SIG-M5 (cell line): ENCODE measurements around the gene ARMC10.
"Not testable (repeated sequence)": the region's sequence is repeated elsewhere in the genome, so short reads cannot be mapped to it uniquely, and the experiment has no call there.

Experiments used
- DNase-seq: peaks from one replicate; lab custom pipeline; 2025; lab: John Stamatoyannopoulos, UW

The ARMC10 gene

DNA sequence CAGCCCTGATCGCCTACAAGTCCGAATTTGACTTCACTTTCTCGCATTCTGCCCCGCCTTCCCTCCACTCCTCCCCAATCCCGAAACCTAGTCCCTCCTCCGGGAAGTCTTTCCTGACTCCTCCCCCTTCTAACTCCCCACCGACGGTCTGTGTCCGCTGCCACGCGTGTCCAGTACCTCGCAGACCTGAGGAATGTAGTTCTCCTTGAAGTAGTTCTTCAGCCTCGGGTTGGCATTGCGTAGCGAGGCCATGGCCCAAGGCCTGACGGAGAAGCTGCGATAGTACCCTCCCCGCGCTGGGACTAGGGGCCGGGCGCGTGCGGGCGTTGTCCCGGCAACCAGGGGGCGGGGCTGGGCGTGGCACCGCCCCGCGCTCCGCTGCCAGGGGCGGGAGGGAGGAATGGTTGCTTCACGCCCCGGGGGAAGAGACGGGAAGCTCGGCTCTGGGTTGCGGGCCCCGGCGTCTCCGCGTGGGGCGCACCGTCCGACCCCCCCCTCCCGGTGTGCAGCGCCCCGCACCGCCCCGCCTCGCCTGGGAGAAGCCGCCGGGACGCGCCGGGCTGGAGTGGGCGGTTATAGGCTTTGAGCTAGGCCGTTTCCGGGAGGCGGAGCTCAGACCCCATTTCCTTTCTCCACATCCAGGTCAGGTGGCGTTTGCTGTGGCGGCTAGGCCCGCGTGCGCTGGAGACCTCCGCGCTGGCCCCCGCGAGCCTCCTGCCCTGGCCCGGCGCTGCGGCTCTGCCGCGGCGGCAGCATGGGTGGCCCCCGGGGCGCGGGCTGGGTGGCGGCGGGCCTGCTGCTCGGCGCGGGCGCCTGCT is at the start of gene ARMC10, which contains the start of gene FBXL13:
ARMC10 (plus strand) TSS at position 622 of the 818 bp plus-strand sequence; CDS start at position 755, 133 bp downstream.
FBXL13 (minus strand) TSS at position 278 of the 818 bp plus-strand sequence.
- DNase-seq, result peak; percentile 42

DNA sequence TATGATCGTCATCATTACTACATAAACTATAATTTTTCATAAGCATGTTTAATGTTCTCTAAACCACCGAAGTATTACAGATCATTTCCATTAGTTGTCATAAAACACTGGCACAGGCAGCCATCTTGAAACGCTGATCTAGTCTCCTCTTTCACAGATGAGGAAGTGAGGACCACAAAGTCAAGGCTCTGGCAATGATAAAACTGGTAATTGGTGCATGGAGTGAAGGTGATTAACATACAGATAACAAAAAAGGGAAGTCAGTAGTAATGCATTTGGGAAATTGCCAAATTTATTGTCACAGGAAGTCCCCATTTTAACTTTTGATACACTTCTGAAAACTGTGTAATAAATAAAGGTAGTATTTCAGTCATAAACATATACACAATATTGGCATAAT is 49.6 kb upstream of the ARMC10 start:
- peak; percentile 24 for DNase-seq

DNA sequence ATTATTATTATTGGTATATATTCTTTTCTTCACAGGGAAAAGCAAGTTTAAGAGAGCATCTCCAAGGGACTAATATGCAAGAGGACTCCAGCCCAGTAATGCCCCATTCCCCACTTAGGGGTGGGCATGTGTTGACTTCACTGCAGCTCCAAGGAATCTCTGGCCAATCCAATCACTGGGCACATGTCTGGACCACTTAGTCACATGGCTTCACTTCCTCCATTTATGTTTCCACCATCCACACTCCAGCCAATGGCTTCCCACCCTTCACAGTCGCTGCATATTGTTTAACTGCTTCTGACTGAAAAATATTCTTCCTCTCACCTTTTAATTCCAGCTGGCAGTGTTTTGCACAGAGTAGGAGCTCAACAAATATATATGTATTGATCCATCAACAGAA is 43.9 kb upstream of the ARMC10 start:
- DNase-seq, result no peak

DNA sequence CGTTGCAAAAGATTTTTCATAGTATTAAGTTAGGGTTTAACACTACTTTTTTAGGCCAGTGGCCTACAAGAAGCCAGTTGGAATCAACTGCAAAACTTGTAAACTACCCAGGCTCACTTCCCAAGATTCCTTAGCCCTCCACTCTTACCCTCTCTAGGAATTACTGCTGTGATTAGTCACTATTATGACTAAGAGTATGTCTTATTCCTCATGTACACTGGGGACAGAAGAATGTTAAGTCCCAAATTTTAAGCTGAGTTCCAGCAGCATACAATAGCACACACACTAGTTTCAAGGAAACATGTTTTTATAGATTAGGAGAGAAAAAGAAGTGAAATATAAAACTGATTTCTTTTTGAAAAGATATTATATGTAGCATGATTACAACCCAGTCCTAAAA is 43.2 kb upstream of the ARMC10 start:
- DNase-seq, result no peak

DNA sequence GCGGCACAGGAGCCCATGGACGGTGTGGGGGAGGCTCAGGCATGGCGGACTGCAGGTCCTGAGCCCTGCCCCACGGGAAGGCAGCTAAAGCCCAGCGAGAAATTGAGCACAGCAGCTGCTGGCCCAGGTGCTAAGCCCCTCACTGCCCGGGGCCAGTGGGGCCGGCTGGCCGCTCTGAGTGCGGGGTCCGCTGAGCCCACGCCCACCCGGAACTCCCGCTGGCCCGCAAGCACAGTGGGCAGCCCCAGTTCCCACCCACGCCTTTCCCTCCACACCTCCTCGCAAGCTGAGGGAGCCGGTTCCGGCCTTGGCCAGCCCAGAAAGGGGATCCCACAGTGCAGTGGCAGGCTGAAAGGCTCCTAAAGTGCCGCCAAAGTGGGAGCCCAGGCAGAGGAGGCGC is 40.6 kb upstream of the ARMC10 start:
- DNase-seq, result not testable (repeated sequence)

DNA sequence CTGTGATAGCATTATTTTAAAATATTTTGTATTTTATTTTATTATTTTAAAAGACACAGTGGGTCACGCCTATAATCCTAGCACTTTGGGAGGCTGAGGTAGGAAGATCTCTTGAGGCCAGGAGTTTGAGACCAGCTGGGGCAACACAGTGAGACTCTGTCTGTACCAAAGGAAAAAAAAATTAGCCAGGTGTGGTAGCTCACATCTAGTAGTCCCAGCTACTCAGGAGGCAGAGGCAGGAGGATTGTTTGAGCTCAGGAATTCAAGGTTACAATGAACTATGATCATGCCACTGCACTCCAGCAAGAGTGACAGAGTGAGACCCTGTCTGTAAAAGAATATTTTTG is 37.5 kb upstream of the ARMC10 start:
- no peak for DNase-seq

DNA sequence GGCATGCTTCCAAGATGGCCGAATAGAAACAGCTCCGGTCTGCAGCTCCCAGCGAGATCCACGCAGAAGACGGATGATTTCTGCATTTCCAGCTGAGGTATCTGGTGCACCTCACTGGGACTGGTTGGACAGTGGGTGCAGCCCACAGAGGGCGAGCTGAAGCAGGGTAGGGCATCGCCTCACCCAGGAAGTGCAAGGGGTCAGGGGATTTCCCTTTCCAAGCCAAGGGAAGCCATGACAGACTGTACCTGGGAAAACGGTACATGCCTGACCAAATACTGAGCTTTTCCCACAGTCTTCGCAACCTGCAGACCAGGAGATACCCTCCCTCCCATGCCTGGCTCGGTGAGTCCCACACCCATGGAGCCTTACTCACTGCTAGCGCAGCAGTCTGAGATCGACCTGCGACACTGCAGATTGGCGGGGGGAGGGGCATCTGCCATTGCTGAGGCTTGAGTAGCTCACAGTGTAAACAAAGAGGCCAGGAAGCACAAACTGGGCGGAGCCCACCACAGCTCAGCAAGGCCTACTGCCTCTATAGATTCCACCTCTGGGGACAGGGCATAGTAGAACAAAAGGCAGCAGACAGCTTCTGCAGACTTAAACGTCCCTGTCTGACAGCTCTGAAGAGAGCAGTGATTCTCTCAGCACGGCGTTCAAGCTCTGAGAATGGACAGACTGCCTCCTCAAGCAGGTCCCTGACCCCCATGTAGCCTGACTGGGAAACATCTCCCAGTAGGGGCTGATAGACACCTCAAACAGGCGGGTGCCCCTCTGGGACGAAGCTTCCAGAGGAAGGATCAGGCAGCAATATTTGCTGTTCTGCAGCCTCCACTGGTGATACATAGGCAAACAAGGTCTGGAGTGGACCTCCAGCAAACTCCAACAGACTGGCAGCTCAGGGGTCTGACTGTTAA is 36.9 kb upstream of the ARMC10 start:
- DNase-seq, result not testable (repeated sequence)

DNA sequence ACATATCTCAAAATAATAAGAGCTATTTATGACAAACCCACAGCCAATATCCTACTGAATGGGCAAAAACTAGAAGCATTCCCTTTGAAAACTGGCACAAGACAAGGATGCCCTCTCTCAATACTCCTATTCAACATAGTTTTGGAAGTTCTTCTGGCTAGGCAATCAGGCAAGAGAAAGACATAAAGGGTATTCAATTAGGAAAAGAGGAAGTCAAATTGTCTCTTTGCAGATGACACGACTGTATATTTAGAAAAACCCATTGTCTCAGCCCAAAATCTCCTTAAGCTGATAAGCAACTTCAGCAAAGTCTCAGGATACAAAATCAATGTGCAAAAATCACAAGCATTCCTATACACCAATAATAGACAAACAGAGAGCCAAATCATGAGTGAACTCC is 33.1 kb upstream of the ARMC10 start:
- DNase-seq, result not testable (repeated sequence)

DNA sequence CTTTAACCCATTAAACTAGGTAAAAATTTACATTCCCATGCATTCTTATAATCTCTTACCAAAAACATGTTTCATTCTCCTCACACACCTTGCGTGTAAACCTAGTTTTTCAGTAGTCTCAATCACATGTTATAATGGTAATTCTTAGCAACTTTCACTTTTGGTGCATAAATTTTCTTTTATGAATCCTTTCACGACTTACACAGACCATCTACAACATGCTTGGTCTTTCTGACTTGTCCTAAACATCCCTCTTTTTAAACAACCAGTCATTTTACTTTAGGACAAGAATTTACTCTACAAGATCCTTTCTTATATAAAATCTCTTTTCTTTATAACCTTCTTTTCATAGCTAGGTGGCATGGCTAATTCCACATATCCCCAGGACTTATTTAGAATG is 26.1 kb upstream of the ARMC10 start:
- DNase-seq, result no peak

DNA sequence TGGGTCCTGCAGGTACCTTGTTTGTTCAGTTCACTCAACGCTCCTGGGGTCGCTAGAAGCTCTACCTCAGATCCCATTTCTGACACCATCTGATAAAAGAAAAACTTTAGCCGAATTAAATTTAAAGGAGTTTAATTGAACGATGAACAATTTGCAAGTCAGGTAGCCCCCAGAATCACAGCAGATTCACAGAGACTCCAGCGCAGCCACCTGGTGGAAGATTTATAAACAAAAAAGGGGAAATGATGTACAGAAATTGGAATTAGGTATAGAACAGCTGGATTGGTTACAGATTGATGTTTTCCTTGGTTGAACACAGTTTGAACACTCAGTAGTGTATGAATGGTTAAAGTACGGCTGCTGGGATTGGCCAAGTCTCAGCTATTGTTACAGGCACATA is 23.4 kb upstream of the ARMC10 start:
- DNase-seq, result no peak

DNA sequence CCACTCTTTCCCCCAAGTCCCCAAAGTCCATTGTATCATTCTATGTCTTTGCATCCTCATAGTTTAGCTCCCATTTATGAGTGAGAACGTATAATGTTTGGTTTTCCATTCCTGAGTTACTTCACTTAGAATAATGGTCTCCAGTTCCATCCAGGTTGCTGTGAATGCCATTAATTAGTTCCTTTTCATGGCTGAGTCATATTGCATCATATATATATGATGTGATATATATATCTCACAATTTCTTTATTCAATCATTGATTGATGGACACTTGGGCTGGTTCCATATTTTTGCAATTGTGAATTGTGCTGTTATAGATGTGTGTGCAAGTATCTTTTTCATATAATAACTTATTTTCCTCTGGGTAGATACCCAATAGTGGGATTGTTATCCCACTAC is 18.9 kb upstream of the ARMC10 start:
- not testable (repeated sequence) for DNase-seq

DNA sequence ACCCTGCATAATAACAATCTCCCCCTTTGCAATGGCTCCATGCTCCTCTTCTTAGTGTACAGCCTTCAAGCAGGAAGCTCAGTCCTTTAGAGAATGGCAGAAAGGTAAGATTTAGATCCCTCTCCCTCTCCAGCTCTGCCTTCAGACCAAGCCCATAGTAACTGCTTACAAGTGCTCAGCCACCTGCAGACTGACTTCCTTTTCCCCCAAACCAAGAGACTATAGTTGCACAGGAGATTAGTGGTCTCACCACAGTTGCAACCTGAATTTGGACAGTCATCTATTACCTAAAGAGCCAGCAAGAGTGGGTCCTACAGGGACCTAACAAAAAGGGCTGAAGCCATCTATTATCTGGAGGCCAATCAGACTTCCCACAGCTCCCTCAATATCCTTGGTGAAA is 16.8 kb upstream of the ARMC10 start:
- no peak for DNase-seq

DNA sequence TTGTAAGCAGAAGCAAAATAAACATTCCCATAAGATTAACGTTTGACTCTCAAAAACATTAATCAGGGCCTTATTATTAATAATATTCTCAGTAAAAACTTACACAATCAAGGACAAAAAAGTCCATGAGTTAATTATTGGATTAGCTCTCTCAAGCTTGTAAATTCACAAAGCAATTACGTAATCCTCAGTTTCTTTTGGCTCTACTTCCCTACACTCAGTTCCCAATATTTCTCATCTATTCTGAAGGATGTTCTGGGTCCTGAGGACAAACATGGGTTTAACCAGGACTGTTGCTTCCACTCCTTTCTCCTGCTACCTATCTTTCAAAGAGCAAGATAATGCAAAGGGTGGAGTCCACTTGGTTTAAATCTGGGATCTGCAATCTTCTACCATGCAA is 15.5 kb upstream of the ARMC10 start:
- no peak for DNase-seq

DNA sequence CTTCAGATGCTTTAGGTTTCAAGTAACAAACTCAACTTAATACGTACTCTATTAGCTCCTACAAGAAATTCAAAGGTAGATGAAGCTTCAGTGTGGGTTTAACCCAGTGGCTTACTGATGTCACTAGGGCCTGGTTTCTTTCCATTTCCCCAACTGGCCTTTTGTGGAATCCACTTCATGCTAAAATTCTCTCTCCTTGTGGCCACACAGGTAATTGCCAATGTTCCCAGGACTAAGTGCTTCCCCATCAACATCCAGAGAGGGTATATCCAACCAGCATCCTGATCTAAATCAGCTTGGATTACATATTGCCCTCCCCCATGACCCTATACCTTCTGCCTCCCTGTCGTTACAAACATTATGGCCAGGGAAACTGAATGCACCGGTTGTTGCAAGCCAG is 11.0 kb upstream of the ARMC10 start:
- no peak for DNase-seq

DNA sequence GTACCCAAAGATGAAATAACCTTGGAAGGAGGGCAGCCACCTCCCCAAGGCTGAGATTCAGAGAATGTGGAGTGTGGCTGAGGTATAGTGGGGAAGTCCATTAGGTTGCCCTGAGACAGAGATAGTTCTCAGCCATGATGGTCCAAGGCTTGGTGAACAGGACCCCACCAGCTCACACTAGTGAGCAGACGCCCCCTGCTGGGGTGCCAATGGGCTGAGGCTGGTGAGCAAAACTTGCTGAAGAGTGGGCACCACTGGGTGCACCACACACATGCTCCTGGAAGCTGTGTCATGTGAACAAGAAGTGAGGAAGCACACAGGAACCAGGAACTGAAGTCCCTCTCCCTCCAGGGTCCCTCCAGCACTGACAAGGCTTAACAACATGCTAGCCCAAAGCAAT is 9.3 kb upstream of the ARMC10 start:
- no peak for DNase-seq

DNA sequence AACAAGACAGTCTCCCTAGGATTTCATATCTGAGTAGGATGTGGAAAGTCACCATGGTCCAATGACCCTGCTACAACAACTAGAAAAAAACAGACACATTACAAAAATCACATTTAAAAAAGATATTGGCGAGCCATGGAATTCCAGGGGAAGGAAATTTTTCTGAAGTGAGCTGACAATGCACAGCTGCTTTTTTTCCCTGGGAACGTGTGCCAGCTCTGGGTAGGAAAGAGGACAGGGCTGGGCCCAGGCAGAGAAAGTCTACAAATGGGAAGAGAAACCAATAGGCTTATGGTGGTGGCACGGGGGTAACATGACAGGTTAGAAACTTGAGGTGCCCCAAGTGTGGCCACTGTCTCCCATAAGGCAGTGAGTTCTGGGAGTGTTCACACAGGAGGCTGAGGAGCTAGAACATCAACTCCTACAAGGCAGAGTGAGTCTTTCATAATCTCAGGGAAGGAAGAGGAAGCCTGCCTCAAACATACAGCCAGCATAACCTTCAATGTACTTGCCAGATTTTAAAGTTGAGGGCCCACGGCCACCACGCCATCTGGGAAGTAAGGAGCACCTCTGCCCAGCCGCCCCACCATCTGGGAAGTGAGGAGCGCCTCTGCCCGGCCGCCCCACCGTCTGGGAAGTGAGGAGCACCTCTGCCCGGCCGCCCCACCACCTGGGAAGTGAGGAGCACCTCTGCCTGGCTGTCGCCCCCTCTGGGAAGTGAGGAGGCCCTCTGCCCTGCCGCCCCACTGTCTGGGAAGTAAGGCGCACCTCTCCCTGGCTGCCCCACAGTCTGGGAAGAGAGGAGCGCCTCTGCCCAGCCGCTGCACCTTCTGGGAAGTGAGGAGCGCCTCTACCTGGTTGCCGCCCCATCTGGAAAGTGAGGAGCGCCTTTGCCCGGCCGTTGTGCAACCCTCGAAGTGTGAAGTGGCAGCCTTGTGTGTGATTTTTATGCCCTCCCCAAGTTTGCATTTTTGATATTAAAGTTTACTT is 6.2 kb upstream of the ARMC10 start:
- no peak for DNase-seq

DNA sequence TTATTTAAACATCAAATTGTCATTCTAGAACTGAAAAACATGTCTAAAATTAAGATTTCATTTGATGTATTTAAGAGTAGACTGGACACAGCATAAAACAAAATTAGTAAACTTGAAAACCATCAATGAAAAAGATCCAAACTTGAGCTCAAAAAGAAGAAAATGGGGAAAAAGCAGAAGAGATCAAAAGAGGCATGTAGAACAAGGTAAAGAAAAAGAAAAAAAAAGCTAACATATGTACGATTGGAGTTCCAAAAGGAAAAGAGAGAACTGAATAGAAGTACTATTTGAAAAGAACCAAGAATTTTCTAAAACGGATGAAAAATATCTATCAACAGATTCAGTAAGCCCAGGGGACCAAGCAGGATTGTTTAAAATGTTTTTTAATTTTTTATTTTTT is 3.9 kb upstream of the ARMC10 start:
- no peak for DNase-seq

DNA sequence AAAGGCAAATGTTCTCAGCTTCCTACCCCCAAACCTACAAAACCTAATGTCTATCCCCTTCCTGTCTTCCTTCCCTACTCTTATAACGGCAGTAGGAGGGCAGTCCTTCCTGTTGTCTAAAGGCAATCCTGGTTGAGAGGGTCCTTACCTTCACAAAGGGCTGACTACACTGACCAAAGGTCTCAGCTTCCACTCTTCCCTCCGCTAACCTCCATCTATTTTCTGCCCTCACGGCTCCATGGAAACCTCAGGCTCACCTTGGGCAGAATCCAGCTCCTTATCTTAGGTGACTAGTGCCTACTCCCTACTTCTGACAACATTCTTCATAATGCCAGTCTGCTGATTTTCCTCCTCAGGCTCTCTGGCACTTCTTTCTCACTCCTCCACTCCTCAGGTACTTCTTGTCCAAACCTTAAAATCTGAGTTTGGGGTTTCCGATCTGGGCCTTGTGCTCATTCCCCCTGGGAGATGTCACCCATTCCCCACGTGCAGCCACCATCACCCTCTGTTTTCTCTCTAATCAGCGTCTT is 886 bp upstream of the ARMC10 start:
- DNase-seq, result no peak

DNA sequence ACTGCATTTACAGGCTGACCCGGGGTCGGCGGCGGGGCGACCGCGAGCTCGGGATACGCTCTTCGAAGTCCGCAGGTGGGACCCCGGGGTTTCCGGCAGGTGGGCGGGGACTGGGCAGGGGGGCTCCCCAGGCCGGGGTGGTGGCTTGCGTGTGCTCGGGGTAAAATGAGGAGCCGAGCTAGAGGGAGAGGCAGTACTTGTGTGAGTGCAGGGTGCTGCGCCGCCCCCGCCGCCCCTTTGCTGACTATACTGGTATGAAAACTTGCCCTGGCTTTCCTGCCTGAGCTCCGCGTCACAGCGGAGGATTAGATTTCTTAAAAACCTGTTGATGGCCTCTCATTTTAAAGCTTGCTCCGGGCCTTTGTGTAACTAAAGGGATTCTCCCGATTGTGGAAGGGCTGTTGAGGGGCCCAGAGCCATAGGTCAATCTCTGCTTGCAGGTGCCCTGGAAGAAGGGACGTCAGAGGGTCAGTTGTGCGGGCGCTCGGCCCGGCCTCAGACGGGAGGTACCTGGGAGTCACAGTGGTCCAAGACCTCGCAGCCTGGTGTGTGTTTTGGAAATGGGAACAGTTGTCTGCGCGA is 488 bp downstream of the ARMC10 start:
- no peak for DNase-seq

DNA sequence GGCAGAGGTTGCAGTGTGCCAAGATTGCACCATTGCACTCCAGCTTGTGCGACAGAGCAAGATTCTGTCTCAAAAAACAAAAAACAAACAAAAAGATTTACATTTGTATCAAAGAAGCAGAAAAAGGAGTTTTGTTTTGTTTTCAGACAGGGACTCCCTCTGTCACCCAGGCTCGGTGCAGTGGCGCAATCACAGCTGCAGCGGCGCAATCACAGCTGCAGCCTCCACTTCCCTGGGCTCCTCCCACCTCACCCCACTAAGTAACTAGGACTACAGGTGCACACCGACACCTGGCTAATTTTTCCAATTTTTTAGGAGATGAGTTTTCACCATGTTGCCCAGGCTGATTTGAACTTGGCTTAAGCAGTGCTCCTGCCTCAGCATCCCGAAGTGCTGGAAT is 1.8 kb downstream of the ARMC10 start:
- DNase-seq, result no peak

DNA sequence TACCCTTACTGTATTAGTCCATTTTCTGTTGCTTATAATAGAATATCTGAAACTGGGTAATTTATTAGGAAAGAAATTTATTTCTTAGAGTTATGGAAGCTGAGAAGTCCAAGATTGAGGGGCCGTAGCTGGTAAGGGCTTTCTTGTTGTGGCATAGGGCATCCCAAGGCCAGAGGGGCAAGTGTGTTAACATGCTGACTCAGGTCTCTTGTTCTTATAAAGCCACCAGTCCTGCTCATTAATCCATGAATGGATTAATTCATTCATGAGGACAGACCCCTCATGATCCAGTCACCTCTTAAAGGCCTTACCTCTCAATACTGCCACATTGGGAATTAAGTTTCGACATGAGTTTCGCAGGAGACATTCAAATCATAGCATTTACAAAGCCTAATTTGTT is 2.4 kb downstream of the ARMC10 start:
- DNase-seq, result no peak
